GM12801 (cell line): Measurements from ENCODE around the gene MICAL2.

Experiments
- CTCF ChIP-seq: IDR thresholded peaks from one replicate; pipeline ENCODE4 v1.5.1; 2011; ENCODE audit warnings: control low read depth; ENCODE audit not compliant: insufficient read length; ENCODE audit errors: extremely low read depth

Gene MICAL2

GRCh38 chr11:12130180-12130980, 20.0 kb downstream of the MICAL2 start:
- no peak for TF ChIP-seq CTCF

DNA sequence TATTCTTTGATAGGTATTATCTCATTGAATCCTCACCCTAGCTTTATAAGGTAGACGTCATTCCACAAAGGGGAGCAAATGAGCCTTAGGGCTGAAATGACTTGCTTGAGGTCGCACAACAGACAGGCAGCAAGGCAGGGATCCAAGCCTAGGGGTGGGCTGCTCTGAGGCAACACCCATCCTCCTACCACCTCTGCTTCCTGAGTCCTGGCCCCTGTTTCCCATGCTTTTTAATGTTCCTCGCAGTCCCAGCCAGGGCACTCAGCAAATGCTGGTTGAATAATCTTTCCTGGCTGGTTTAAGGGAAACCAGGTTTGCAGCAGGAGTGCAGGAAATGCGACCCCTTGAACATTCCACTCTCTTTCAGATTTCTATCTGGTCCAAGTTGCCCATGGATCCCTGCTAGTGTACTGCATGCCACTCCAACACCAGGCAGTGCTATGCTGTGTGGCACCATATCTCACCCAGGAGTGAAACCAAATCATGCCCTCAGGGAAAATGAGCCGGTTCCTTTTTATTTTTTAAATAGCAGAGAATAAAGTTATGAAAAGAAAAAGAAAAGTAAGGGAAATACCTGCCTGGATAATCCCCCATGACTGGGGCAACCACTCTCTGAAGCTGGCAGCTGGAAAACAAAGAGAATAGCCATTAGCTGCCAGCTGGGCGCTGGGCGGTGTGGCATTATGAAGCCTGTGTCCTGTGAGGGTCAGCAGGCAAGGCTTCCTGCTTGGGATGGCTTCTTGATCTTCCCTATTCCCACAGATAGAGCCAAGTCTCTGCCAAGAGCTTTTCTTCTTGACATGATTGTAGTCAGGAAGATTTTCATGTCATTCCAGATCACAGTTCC, 21.8 kb downstream of the MICAL2 start:
- no peak for TF ChIP-seq CTCF

DNA sequence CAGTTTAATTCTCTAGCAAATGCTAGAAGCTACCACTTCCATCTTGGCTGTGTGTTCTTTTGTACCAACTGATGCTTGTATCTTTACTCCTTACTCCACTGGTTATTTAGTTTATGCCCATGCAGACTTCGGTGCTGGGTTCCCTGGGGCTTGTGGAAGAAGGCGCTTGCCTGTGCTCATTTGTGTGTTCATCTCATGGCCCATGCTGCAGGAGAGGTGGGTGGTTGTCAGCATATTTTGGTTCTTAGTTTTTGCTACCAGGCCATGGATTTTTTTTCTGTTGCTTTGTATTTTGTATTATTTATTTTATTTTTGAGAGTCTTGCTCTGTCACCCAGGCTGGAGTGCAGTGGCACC, 22.4 kb downstream of the MICAL2 start:
- no peak for TF ChIP-seq CTCF

DNA sequence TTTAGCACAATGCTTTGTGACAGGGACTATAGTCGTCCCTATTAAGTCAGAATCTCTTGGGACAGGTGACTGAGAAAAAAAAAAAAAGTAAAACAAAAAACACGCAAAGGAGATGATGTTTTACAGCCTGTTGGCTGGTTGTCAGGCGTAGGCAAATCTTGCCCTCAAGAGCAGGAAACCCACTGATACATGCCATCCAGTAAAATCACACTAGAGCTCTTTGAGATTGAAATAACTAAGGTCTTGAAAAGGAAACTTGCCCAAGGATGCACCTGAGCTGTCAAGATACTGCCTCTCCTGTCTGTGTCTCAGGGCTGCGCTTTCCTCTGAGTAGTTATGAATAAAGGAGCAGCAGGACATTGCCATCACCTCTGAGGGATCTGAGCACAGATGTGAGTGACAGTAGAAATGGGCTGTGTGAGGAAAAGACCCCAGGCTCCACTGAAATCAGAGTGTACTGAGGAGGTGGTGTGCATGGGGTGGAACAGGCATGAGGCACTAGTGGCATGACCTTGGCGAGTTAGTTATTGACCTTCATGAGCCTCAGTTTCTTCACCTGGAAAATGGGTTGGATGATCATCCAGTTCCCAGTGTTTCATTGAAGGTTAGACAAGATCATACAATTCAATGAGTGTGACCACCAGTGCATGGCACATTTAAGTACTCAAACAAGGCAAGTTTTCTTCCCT, 23.3 kb downstream of the MICAL2 start:
- no peak for TF ChIP-seq CTCF

DNA sequence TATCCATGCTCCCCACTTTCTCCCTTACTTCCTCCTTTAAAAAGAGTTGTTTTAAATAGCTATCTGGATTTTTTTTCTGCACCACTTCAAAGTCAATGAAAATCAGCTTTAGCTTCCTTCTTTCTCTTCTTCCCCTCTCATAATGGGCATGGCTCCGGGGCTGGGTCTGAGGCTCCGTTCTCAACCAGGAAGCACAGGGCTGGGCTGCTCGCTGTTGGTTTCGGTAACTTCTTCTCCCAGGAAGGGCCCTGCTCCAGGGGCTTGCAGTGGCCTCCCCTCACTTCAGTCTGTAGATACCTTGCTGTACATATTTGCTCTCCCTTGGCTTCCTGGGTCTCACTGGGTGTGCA, 23.8 kb downstream of the MICAL2 start:
- TF ChIP-seq CTCF = no peak

DNA sequence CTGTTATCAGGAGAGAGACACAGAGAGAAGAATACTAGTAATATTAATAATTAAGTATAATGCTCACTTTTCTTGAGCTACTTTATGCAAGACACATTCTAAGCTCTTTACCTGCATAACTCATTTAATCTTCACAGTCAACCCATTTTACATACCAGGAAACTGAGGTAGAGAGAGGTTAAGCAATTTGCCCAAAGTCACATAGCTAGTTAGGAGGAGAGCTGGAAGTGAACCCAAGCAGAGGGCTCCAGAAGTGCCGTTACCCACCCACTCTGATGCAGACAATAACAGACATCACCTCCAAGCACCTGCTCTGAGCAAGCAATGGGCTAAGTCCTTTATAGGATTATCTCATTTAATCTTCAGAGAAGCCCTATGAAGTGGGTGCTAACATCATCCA, 24.8 kb downstream of the MICAL2 start:
- no peak for TF ChIP-seq CTCF

GRCh38 chr11:12137005-12137690, 26.8 kb downstream of the MICAL2 start:
- TF ChIP-seq CTCF = no peak
